AG04449 (cell line): ENCODE results near the gene RBP3.

ENCODE experiments used
- CTCF ChIA-PET: fragments of 350-600 bp; formaldehyde crosslinking; extraction: SDS; loops from one replicate; lab custom pipeline; 2021; ENCODE audit warnings: antibody characterized with exemption; lab: Yijun Ruan, JAX
- POLR2A ChIA-PET: fragments of 400-600, 350-600 bp; formaldehyde crosslinking; extraction: SDS; loops from one replicate; lab custom pipeline; 2020; ENCODE audit warnings: antibody characterized with exemption, inconsistent platforms; lab: Yijun Ruan, JAX
- DNase-seq: peaks from one replicate; pipeline ENCODE4 v3.0.0-alpha.2; 2010; ENCODE audit warnings: low read depth, low spot score
- H3K4me3 ChIP-seq: 2 replicates; pipeline ENCODE4 v1.5.1; 2011; ENCODE audit warnings: low read depth, mild to moderate bottlenecking, control low read depth, low read length
- CTCF ChIP-seq: IDR thresholded peaks from one replicate; pipeline ENCODE4 v1.5.1; 2011; ENCODE audit warnings: mild to moderate bottlenecking, moderate library complexity, low read length, control low read depth, inconsistent platforms; ENCODE audit not compliant: insufficient read depth; ENCODE audit errors: missing control alignments

Gene RBP3

DNA sequence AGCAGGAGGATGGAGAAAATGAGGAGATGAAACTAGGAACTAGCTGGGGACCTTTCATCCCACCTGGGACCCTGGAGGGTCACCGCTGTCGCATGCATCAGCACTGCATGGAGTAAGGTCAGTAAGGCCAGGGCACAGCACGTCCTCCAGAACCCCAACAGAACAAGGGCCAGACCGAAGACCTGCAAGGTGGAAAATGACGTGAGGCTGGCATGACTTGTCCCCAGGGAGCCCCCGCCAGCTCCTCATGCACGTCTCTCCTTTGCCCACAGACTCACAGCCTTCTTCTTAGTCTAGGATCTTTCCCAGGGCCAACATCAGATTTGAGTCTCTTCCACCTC, 31.3 kb downstream of the RBP3 start:
- no peak for DNase-seq
- POLR2A ChIA-PET = no interaction called here
- CTCF ChIA-PET = interaction anchor here (6.3 kb wide), 1 partner anchor 17 kb away, joined by 56 read pairs; no protein-coding TSS in a partner anchor
- TF ChIP-seq CTCF = no peak
- H3K4me3 ChIP-seq = no peak overlapping the region

DNA sequence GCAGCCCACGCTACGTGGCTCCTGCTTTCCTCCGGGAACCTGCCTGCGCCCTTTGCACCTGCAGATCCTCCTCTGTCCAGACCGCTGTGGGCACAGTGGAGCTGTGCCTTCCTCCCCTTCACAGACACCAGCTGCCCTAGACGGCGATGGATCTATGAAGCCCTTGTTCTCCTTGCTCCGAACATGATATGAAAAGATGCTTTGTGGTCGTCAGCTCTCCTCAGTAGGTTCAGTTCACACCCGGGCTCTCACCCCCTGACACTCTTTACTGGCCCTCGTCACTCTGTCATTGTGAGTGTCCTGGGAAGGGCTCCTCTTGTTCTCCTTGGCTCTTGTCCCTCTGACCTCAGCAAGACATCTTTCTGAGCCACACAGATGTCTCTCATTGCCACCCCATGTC, 31.7 kb downstream of the RBP3 start:
- POLR2A ChIA-PET = no interaction called here
- TF ChIP-seq CTCF = no peak
- DNase-seq = no peak
- CTCF ChIA-PET = interaction anchor here (1.3 to 6.3 kb wide), 2 partner anchors 18 kb away, joined by 5 to 56 read pairs; no protein-coding TSS in a partner anchor
- no peak overlapping the region for H3K4me3 ChIP-seq

GRCh38 chr10:47380341-47381102, 32.4 kb downstream of the RBP3 start:
- CTCF ChIA-PET = interaction anchor here (1.1 to 1.3 kb wide), 2 partner anchors 18 to 33 kb away, joined by 3 to 5 read pairs; partner anchors contain the start of gene RBP3
- no peak for DNase-seq
- no peak overlapping the region for H3K4me3 ChIP-seq
- POLR2A ChIA-PET = no interaction called here
- no peak for TF ChIP-seq CTCF

- POLR2A ChIA-PET = no interaction called here
- no peak for TF ChIP-seq CTCF
- CTCF ChIA-PET = interaction anchor here (1.1 to 1.3 kb wide), 2 partner anchors 19 to 33 kb away, joined by 3 to 5 read pairs; partner anchors contain the start of gene RBP3
- no peak overlapping the region for H3K4me3 ChIP-seq
- DNase-seq = no peak
Measured at GRCh38 chr10:47381103-47381395, 32.9 kb downstream of the RBP3 start.

GRCh38 chr10:47381427-47382379, 33.5 kb downstream of the RBP3 start:
- H3K4me3 ChIP-seq = no peak overlapping the region
- POLR2A ChIA-PET = no interaction called here
- no peak for TF ChIP-seq CTCF
- CTCF ChIA-PET = interaction anchor here (0.8 kb wide), 1 partner anchor 22 kb away, joined by 3 read pairs; no protein-coding TSS in a partner anchor
- DNase-seq = no peak
